Stromal cell of bone marrow (primary cell): ENCODE results near the gene PRR18.
"Not testable (repeated sequence)": the region's sequence is repeated elsewhere in the genome, so short reads cannot be mapped to it uniquely, and the experiment has no call there.

Experiments used
- DNase-seq: peaks from one replicate; pipeline ENCODE4 v3.0.0-alpha.2; 2012; ENCODE audit warnings: low read depth

The PRR18 gene

DNA sequence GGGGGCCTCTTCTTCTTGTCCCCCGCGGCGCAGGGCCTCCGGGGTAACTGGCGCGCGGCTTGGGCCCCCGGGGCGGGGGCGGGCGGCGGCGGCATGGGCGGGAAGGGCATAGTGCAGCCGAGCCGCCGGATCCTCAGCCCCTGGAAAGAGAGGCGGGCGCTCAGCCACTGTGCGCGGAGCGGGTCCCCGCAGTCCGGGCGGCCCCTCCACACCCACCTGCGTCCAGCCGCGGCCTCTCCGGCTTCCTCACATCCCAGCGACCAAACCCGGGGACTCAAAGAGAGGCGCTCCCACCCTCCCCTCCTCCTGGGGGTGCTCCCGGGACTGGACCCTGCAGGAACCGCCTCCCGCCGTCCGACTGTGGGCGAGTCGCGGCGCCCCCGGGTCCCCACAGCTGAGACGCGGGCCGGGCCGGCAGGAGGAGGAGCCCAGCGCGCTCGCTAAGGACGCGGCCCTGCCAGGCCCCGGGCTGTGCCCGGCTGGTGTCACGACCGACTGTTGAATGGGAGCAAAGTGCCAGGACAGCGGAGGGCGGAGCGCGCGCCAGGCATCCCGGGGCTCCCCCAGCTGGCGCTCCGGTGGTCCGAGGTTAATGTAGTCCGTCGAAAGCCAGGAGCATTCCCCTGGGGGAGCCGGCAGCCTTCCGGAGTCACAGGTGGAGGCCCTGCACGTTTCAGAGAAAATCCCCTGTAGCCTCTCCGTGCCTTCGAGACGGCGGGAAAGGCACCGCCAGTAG is at the start of gene PRR18:
Gene PRR18, minus strand, starts transcription at position 360 of the 736 bp plus-strand sequence. Its CDS starts 250 bp downstream, at position 110.
- no peak for DNase-seq

- no peak for DNase-seq
Measured at GRCh38 chr6:166355552-166355951, 47.4 kb upstream of the PRR18 start.

- no peak for DNase-seq
Measured at GRCh38 chr6:166354965-166355364, 46.8 kb upstream of the PRR18 start.

- DNase-seq = no peak
Measured at GRCh38 chr6:166354143-166354542, 46.0 kb upstream of the PRR18 start.

- DNase-seq = no peak
Measured at GRCh38 chr6:166353507-166353906, 45.3 kb upstream of the PRR18 start.

DNA sequence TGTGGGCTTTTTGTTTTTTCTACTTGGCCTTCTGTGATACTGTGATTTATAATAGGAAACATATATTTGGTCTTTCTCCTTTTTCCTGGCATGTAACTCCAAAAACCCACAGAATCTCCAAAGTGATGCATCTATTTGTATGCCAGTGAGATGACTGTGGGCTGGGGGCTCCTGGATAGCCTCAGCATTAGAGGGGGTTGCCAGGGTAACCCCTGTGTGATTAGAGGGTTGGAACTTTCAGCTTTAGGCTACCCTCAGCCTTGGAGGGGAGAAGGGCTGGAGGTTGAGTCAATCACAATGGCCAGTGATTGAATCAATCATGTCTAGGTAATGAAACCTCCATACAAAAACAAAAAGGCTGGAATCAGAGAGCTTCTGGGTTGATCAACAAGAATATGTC is 44.7 kb upstream of the PRR18 start:
- DNase-seq = no peak

- DNase-seq = no peak
Measured at GRCh38 chr6:166351715-166352285, 43.6 kb upstream of the PRR18 start.

DNA sequence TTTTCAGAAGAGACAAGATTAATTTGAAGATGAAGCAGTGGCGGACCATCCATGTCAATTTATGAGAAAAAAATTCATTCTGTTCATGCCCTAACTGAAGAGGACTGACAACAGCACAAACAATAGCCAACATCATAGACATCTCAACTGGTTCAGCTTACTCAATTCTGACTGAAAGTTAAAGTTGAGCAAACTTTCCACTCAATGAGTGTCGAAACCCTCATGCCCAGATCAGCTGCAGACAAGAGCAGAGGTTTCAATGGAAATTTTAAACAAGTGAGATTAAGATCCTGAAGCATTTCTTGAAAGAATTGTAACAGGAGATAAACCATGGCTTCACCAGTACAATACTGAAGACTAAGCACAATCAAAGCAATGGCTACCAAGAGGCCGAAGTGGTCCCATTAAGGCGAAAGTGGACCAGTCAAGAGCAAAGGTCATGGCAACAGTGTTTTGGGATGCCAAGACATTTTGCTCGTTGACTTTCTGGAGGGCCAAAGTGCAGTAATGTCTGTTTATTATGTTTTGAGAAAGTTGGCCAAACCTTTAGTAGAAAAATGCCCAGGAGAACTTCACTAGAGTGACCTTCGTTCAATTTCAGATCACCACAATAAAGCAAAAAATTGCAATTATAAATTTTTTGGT is 40.2 kb upstream of the PRR18 start:
- no peak for DNase-seq

GRCh38 chr6:166346965-166347364 is 38.8 kb upstream of the PRR18 start:
- no peak for DNase-seq

DNA sequence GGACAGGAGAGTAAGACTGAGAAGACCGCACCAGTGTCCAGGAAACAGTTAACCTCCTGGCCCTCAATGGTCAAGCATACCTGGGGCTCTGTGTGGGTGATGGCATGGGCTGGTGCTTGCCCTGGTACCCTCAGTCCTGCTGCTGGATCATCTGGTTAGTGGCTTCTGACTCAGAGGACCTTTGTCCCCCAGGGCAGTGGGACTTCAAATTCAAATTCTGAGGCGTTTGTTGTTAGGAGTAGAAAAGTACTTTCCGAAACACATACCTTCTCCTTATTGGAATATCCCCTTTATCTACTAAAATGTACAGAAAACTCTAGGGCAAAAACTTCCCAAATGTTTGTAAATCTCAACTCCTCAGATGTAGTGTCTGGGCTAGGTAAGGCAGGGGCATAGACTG is 38.3 kb upstream of the PRR18 start:
- DNase-seq = no peak

GRCh38 chr6:166345672-166346071 is 37.5 kb upstream of the PRR18 start:
- not testable (repeated sequence) for DNase-seq

GRCh38 chr6:166344921-166345320 is 36.7 kb upstream of the PRR18 start:
- not testable (repeated sequence) for DNase-seq

DNA sequence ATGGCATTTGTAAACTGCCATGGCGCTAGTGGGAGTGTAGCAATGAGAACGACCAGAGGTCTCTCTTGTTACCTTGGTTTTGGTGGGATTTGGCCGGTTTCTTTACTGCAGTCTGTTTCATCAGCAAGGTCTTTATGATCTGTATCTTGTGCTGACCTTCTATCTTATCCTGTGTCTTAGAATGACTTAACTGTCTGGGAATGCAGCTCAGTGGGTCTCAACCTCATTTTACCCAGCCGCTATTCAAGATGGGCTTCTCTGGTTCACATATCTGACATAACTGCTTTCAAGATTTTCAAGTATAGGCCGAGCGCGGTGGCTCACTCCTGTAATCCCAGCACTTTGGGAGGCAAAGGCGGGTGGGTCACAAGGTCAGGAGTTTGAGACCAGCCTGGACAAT is 36.0 kb upstream of the PRR18 start:
- no peak for DNase-seq

DNA sequence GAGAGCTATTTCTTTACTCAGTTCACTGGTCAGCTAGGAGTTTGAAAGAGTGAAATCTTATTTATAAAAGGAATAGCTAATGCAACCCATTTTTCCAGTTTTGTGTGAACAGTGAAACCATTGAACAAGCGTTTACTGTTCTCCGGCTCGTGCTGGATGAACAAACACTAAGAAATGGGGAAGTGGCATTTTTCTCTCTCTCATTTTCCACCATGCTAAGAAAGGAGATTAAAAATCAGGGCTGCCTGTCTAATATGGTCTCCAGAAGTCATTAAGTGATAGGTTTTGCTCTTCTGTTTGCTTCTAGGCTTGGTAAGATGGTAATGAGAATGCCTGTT is 34.9 kb upstream of the PRR18 start:
- DNase-seq = no peak

DNA sequence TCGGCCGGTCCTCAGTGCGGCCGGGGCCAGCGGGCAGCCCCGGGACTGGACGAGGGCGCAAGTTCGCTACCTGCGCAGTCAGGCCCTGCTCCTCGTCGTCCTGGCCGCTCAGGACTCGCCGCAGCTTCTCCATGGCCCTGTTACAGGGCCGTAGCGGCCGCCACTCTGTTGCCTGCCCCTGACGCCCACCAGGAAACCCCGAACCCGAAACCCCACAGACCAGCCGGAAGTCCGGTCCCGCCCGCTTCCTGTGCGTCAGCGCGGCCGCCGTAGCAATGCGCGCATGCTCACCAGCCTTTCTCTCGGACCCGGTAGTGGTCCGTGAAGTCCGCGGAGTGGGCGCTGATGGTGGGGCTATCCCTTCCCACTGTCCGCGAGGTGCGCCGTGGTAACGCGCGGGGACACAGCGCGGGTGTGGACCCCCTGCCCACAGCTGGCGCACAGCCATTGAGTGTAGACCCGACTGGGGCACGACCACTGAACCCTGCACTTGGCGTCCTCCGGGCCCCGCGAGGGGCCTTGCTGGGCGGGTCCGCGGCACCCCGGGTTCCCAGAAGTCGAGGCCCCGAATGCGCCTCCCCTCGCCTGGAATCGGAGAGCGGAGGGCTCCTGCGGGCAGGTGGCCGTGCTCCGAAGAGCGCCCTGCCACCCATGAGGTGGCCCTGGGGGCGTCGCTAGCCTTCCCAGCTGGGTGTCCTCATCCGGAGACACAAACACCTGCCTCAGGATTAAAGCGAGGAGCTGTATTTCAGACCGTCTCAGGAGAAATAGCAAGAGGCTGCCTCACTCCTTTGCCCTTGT is 34.4 kb upstream of the PRR18 start, which contains the start of gene SFT2D1:
Gene SFT2D1, minus strand, starts transcription at position 197 of the 801 bp plus-strand sequence. Its CDS starts 64 bp downstream, at position 133.
- DNase-seq = peak; percentile 54

- DNase-seq = no peak
Measured at GRCh38 chr6:166341977-166342348, 33.8 kb upstream of the PRR18 start.

DNA sequence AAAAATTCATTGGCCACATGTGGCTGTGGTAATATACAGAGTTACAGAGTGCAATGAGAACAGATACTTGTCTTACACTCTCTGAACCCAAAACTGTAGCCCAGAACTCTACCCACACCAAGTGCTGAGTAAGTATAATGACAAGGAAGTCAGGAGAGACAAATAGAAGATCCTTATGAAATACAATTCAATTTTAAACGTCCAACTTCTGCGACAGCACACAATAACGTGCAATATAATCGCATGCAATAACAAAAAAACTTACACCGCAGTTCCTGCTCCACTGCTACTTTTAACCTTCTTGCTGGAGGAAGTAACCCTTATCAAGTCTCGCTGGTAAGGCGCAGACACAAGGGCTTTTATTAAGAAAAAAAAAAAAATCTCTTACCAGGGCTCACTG is 33.3 kb upstream of the PRR18 start:
- no peak for DNase-seq

DNA sequence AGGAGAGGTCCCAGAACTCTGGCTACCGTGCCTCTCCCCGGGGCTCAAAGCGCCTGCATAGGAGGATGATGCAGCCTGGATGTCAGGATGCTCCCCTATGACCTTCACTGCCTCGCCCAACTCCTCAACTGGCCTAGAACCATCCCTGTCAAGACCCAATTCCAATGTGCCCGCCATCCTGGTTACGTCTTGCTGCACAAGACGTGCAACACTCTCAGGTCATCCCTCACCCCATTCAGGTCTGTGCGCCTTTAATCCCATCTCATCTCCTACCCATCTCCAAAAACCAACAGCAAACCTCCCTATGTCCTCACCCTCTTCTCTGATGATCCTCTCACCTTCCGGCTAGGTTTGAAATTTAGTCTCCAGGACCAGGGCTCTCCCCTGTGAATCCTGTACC is 30.7 kb upstream of the PRR18 start:
- DNase-seq = no peak

- no peak for DNase-seq
Measured at GRCh38 chr6:166336847-166337246, 28.7 kb upstream of the PRR18 start.

DNA sequence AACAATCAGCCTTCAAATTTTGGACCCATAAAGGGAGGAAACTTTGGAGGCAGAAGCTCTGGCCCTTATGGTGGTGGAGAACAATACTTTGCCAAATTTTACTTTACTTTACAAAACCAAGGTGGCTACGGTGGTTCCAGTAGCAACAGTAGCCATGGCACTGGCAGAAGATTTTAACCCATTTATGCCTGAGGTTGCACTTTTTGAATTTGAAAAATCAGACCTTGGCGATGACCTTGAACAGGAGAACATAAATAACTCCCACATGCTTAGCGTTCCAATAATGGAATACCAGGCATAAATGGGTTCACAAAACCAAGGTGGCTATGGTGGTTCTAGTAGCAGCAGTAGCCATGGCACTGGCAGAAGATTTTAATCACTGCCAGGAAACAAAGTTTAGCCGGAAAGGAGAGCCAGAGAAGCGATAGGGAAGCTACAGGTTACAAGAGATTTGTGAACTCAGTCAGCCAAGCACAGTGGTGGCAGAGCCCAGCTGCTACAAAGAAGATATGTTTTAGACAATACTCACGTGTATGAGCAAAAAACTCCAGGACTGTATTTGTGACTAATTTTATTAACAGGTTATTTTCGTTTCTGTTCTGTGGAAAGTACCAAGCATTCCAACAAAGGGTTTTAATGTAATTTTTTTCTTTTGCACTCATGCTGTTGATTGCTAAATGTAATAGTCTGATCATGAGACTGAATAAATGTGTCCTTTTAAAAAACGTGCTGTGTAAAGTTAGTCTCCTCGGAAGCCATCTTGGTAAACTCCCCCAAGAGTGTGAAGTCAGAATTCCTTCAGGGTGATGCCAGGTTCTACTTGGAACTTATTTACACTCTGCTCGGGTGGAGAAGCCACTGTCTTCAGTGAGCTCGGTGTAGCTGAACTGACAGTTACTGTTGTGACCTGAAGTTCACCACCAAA is 27.4 kb upstream of the PRR18 start:
- no peak for DNase-seq

- DNase-seq = no peak
Measured at GRCh38 chr6:166334878-166335277, 26.7 kb upstream of the PRR18 start.
